HG02678 (cell line): Measurements from ENCODE around the gene CACNA2D4.

Experiments used
- ATAC-seq: cut with Tn5 transposase; IDR thresholded peaks from one replicate; pipeline ENCODE4 v1.9.1; 2021; ENCODE audit warnings: mild to moderate bottlenecking, moderate library complexity; ENCODE audit not compliant: unreplicated experiment

CACNA2D4 gene

GRCh38 chr12:1920436-1920835 lies 2.0 kb upstream of the CACNA2D4 start:
- no peak for ATAC-seq

- no peak for ATAC-seq
These were observed 1.3 kb upstream of the CACNA2D4 start for GRCh38 chr12:1919763-1920162.

GRCh38 chr12:1919284-1919683 lies 832 bp upstream of the CACNA2D4 start:
- no peak for ATAC-seq

- no peak for ATAC-seq
These were observed 408 bp upstream of the CACNA2D4 start for GRCh38 chr12:1918884-1919236.

GRCh38 chr12:1917172-1918070 lies 1.0 kb downstream of the CACNA2D4 start:
- no peak for ATAC-seq

- no peak for ATAC-seq
These were observed 1.9 kb downstream of the CACNA2D4 start for GRCh38 chr12:1916371-1917171.

- ATAC-seq = no peak
These were observed 3.1 kb downstream of the CACNA2D4 start for GRCh38 chr12:1915082-1915968.

GRCh38 chr12:1914114-1914911 lies 4.1 kb downstream of the CACNA2D4 start:
- ATAC-seq = no peak

- no peak for ATAC-seq
These were observed 4.9 kb downstream of the CACNA2D4 start for GRCh38 chr12:1913377-1914113.

- no peak for ATAC-seq
These were observed 5.7 kb downstream of the CACNA2D4 start for GRCh38 chr12:1912580-1913376.

- ATAC-seq = no peak
These were observed 6.6 kb downstream of the CACNA2D4 start for GRCh38 chr12:1911598-1912575.

GRCh38 chr12:1910468-1910867 lies 8.0 kb downstream of the CACNA2D4 start:
- ATAC-seq = no peak

GRCh38 chr12:1908758-1909157 lies 9.7 kb downstream of the CACNA2D4 start:
- ATAC-seq = no peak

- ATAC-seq = no peak
These were observed 10.5 kb downstream of the CACNA2D4 start for GRCh38 chr12:1907652-1908611.

- no peak for ATAC-seq
These were observed 11.9 kb downstream of the CACNA2D4 start for GRCh38 chr12:1906579-1906978.

GRCh38 chr12:1904875-1905274 lies 13.6 kb downstream of the CACNA2D4 start:
- no peak for ATAC-seq
